Fibroblast of lung (primary cell): ENCODE data around the gene TRMT44. TPM values are rescaled to one million over a fixed set of nuclear protein-coding genes. Genes with fewer than 3 reads are reported as not detected.

Experiments
- DNase-seq, 2 donors: peaks; one replicate each; pipeline versions ENCODE4 v3.0.0 to v3.0.0-alpha.2; 2010; ENCODE audit warnings: low read depth in 2 of 2
- H2AFZ ChIP-seq: 2 replicates; pipeline ENCODE4 v1.5.1; 2012; ENCODE audit warnings: low read length, control low read depth, inconsistent platforms
- H3K27ac ChIP-seq: 2 replicates; pipeline ENCODE4 v1.5.1; 2011; ENCODE audit warnings: low read length, control low read depth; ENCODE audit not compliant: insufficient read depth
- H3K27me3 ChIP-seq: 2 replicates; pipeline ENCODE4 v1.5.1; 2011; ENCODE audit warnings: mild to moderate bottlenecking, low read length; ENCODE audit not compliant: control insufficient read depth, insufficient read depth
- H3K36me3 ChIP-seq: 2 replicates; pipeline ENCODE4 v1.5.1; 2011; ENCODE audit warnings: low read length; ENCODE audit not compliant: control insufficient read depth, insufficient read depth
- H3K4me1 ChIP-seq: 2 replicates; pipeline ENCODE4 v1.5.1; 2011; ENCODE audit warnings: low read length; ENCODE audit not compliant: control insufficient read depth, insufficient read depth; ENCODE audit errors: extremely low read depth
- H3K4me2 ChIP-seq: 2 replicates; pipeline ENCODE4 v1.5.1; 2011; ENCODE audit warnings: low read length, control low read depth; ENCODE audit not compliant: insufficient read depth; ENCODE audit errors: extremely low read depth
- H3K4me3 ChIP-seq, 4 experiments: fragments of 200-600 bp in 1 of 4; sonication (generic) in 1 of 4; replicated peaks in 1 of 4; 2 replicates each; pipeline ENCODE4 v1.5.1; 2011 to 2016; ENCODE audit warnings: low read length in 4 of 4, low read depth in 3 of 4, mild to moderate bottlenecking in 3 of 4, control low read depth in 2 of 4, inconsistent platforms in 1 of 4, mixed read lengths in 1 of 4; ENCODE audit not compliant: insufficient read depth in 1 of 4; ENCODE audit errors: control extremely low read depth in 1 of 4
- H3K79me2 ChIP-seq: 2 replicates; pipeline ENCODE4 v1.5.1; 2012; ENCODE audit warnings: mild to moderate bottlenecking, low read length, inconsistent platforms; ENCODE audit not compliant: control insufficient read depth, insufficient read depth
- H3K9ac ChIP-seq: 2 replicates; pipeline ENCODE4 v1.5.1; 2011; ENCODE audit warnings: mild to moderate bottlenecking, low read length, control low read depth; ENCODE audit not compliant: insufficient read depth
- H3K9me3 ChIP-seq: 2 replicates; pipeline ENCODE4 v1.5.1; 2012; ENCODE audit warnings: low read depth, low read length; ENCODE audit not compliant: control insufficient read depth, insufficient read depth
- H4K20me1 ChIP-seq: 2 replicates; pipeline ENCODE4 v1.5.1; 2011; ENCODE audit warnings: low read length; ENCODE audit not compliant: control insufficient read depth, insufficient read depth; ENCODE audit errors: extremely low read depth
- EZH2 ChIP-seq: IDR thresholded peaks from 2 replicates; pipeline ENCODE4 v1.5.1; 2012; ENCODE audit warnings: low read length, control low read depth, mild to moderate bottlenecking; ENCODE audit errors: missing control alignments
- polyA plus RNA-seq, 2 donors: library from polyadenylated mRNA; depleted of rRNA in 1 of 2; stranded (reverse) in 1 of 2; unstranded in 1 of 2; fragments of >200 nt; gene quantifications; 2 replicates each; pipeline ENCODE4 v1.2.1, GENCODE V29; 2011 to 2012; ENCODE audit warnings: missing spikeins in 1 of 2
- total RNA-seq: library from RNA; depleted of rRNA; stranded (reverse); fragments of >200 nt; gene quantifications from 2 replicates; pipeline ENCODE4 v1.2.1, GENCODE V29; 2014
- TF ChIP-seq, protein P1 (sequence below), 2 donors: IDR thresholded peaks in 1 of 2; conservative IDR thresholded peaks in 1 of 2; 1 replicate in 1 of 2; 2 replicates in 1 of 2; pipeline ENCODE4 v1.5.1; 2011 to 2012; ENCODE audit warnings: low read length in 2 of 2, control low read depth in 1 of 2, inconsistent platforms in 1 of 2, low read depth in 1 of 2, mild to moderate bottlenecking in 1 of 2

TRMT44 gene
- total and polyA plus RNA-seq, 2 donors (not counting 1 experiment from before 2014, with no cell fraction given): 6.5 to 14.0 TPM

- H2AFZ ChIP-seq: no peak overlapping the region
- TF ChIP-seq, protein P1, sequence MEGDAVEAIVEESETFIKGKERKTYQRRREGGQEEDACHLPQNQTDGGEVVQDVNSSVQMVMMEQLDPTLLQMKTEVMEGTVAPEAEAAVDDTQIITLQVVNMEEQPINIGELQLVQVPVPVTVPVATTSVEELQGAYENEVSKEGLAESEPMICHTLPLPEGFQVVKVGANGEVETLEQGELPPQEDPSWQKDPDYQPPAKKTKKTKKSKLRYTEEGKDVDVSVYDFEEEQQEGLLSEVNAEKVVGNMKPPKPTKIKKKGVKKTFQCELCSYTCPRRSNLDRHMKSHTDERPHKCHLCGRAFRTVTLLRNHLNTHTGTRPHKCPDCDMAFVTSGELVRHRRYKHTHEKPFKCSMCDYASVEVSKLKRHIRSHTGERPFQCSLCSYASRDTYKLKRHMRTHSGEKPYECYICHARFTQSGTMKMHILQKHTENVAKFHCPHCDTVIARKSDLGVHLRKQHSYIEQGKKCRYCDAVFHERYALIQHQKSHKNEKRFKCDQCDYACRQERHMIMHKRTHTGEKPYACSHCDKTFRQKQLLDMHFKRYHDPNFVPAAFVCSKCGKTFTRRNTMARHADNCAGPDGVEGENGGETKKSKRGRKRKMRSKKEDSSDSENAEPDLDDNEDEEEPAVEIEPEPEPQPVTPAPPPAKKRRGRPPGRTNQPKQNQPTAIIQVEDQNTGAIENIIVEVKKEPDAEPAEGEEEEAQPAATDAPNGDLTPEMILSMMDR (conservative IDR thresholded peaks at IDR 0.05 in 1 of 2, IDR thresholded peaks at IDR 0.05 in 1 of 2; ENCODE audit: low read depth in 1 of 2, low read length in 2 of 2): no peak
- TF ChIP-seq EZH2: no peak
- no peaks in the 10 kb centered on the region for H3K4me1 ChIP-seq
- no peak overlapping the region for H3K4me2 ChIP-seq
- no peaks in the 10 kb centered on the region for H3K79me2 ChIP-seq
- no peaks in the 10 kb centered on the region for H3K9me3 ChIP-seq
- peaks cover 4% of the 10 kb centered on the region for H3K36me3 ChIP-seq
- H3K27ac ChIP-seq: no peak overlapping the region
- H4K20me1 ChIP-seq: no peaks in the 10 kb centered on the region
- H3K9ac ChIP-seq: no peak overlapping the region
- H3K27me3 ChIP-seq: no peaks in the 10 kb centered on the region
- no peak overlapping the region for H3K4me3 ChIP-seq
- DNase-seq: no peak
Measured at GRCh38 chr4:8407756-8408155, 32.8 kb upstream of the TRMT44 start.

GRCh38 chr4:8409264-8410065 is 31.1 kb upstream of the TRMT44 start:
- no peaks in the 10 kb centered on the region for H3K79me2 ChIP-seq
- H3K36me3 ChIP-seq: peaks cover 4% of the 10 kb centered on the region
- peak in 1 of 2 donors; percentile 56 for DNase-seq
- H3K4me1 ChIP-seq: no peaks in the 10 kb centered on the region
- TF ChIP-seq, protein P1 (conservative IDR thresholded peaks at IDR 0.05 in 1 of 2, IDR thresholded peaks at IDR 0.05 in 1 of 2; ENCODE audit: low read depth in 1 of 2, low read length in 2 of 2): no peak
- no peak for TF ChIP-seq EZH2
- H4K20me1 ChIP-seq: no peaks in the 10 kb centered on the region
- H3K4me3 ChIP-seq: no peak overlapping the region
- no peaks in the 10 kb centered on the region for H3K27me3 ChIP-seq
- no peak overlapping the region for H3K27ac ChIP-seq
- H3K9ac ChIP-seq: no peak overlapping the region
- no peak overlapping the region for H3K4me2 ChIP-seq
- H2AFZ ChIP-seq: no peak overlapping the region
- H3K9me3 ChIP-seq: no peaks in the 10 kb centered on the region

GRCh38 chr4:8410066-8410625 is 30.4 kb upstream of the TRMT44 start:
- H3K27ac ChIP-seq: no peak overlapping the region
- H4K20me1 ChIP-seq: no peaks in the 10 kb centered on the region
- H3K79me2 ChIP-seq: no peaks in the 10 kb centered on the region
- H3K9me3 ChIP-seq: no peaks in the 10 kb centered on the region
- no peaks in the 10 kb centered on the region for H3K27me3 ChIP-seq
- H3K4me1 ChIP-seq: no peaks in the 10 kb centered on the region
- H3K9ac ChIP-seq: no peak overlapping the region
- no peak overlapping the region for H2AFZ ChIP-seq
- no peak for TF ChIP-seq EZH2
- H3K4me3 ChIP-seq: no peak overlapping the region
- no peak overlapping the region for H3K4me2 ChIP-seq
- DNase-seq: no peak
- H3K36me3 ChIP-seq: peaks cover 7% of the 10 kb centered on the region
